Measurements from ENCODE around the gene GAB2. TPM values are rescaled to one million over a fixed set of nuclear protein-coding genes. Genes with fewer than 3 reads are reported as not detected.

Gene GAB2
- total and polyA plus RNA-seq, 2 of the 13 experiments (the other 11 are each of a cell fraction or from before 2014, with no cell fraction given) = 4.1 to 8.6 TPM

GRCh38 chr11:78202733-78203167 is 214.9 kb downstream of the GAB2 start (continued):
- TF ChIP-seq FOXA3 (CRISPR knock-in tag; IDR thresholded peaks at IDR 0.05) (peak; percentile 50), CREM (IDR thresholded peaks at IDR 0.05) (peak; percentile 52; the same call in 1 of the 2 replicates), CREM (CRISPR knock-in tag; IDR thresholded peaks at IDR 0.05) (no peak), RERE (CRISPR knock-in tag; IDR thresholded peaks at IDR 0.05; ENCODE audit: low read depth) (0 out of 2 replicates have a peak, but pooled peaks have one; percentile 27), FOXO1 (CRISPR knock-in tag; IDR thresholded peaks at IDR 0.05) (peak; percentile 79), ZNF644 (CRISPR knock-in tag; IDR thresholded peaks at IDR 0.05; ENCODE audit: low read depth) (0 out of 2 replicates have a peak, but pooled peaks have one; percentile 32), HOXA5 (CRISPR knock-in tag; IDR thresholded peaks at IDR 0.05) (peak; percentile 49; the same call in 1 of the 2 replicates), SNAPC5 (CRISPR knock-in tag; IDR thresholded peaks at IDR 0.05; ENCODE audit: borderline replicate concordance) (no peak), MTF2 (CRISPR knock-in tag; IDR thresholded peaks at IDR 0.05; ENCODE audit: borderline replicate concordance) (no peak), PPARG (CRISPR knock-in tag; conservative IDR thresholded peaks at IDR 0.05) (peak; percentile 78; the same call in 1 of the 2 replicates), HMGXB3 (CRISPR knock-in tag; IDR thresholded peaks at IDR 0.05; ENCODE audit: borderline replicate concordance) (0 out of 2 replicates have a peak, but pooled peaks have one; percentile 25), ZNF263 (CRISPR knock-in tag; IDR thresholded peaks at IDR 0.05) (peak; percentile 70), ZBTB33 (CRISPR knock-in tag; IDR thresholded peaks at IDR 0.05) (peak; percentile 60), ZNF614 (CRISPR knock-in tag; IDR thresholded peaks at IDR 0.05; ENCODE audit: borderline replicate concordance) (peak; percentile 86; the same call in 1 of the 2 replicates), ZNF354B (CRISPR knock-in tag; IDR thresholded peaks at IDR 0.05) (no peak)
